Stimulated activated CD8-positive, alpha-beta memory T cell treated with anti-CD3 and anti-CD28 coated beads, Interleukin-12 subunit alpha, Interleukin-12 subunit beta, amount 100 ng/mL, for 24 hours (primary cell): ENCODE results near the gene IRF2.
"Not testable (repeated sequence)": the region's sequence is repeated elsewhere in the genome, so short reads cannot be mapped to it uniquely, and the experiment has no call there.

Experiments
- DNase-seq: peaks from one replicate; pipeline ENCODE4 v3.0.0-alpha.2; 2020; ENCODE audit errors: extremely low read depth

The IRF2 gene

DNA sequence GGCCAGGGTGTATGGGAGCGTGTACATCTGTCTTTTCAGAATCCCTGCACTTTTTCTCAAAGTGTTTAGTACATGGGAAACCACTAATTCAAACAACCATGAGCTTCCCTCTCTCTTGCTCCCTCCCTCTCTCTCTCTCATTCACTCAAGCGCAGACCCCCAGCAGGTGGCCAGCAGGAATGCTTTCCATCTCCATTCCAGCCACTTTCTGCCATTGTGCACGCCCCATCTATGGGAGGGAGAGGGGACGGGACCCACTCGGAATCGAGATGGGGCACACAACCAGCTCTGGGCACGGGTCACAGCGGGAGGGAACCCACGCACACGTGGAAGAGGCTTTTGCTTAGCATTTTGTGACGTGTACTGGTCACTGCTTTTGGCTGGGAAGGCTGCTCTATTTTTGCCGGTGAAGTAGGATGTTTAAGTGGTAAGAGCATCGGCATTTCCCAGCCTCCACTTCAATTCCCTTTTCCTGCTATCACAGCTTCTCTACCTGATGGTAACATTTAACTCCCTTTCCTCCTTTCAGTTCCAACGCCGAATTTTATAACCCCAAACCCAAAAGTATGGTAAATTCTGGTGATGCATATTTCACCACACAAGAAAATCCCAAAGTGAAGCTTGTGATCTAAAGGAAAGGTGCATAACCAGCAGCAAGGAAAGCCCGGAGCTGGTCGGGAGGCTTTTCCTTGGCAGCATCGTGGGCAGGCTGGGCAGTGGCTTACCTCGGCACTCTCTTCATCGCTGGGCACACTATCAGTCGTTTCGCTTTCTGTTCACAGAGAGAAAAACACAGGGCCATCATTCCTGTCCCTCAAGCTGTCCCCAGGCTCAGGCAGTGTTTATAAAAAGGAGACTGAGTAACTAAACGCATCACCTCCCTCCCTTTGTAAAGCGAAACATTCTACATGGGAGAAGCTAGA lies 84.1 kb downstream of the IRF2 start:
- DNase-seq = no peak

- no peak for DNase-seq
Observed at GRCh38 chr4:184388106-184388505, 86.2 kb downstream of the IRF2 start.

DNA sequence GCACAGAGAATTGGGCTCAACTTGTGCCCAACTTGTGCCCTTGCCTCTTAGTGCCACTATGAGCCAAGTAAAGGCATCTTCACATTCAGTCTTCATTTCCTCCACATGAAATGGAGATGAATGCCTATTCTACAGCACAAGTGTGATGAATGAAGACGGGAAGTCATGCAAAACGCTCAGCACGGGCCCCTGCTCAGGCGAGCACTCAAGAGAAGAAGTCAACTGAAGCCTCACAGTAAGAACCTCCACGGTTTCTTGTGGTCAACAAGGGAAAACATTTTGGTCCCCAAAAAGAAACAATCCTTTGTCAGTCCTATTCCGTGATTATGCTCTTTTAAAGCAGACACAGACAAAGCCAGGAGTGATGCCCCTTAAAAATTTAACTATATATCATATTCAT lies 87.0 kb downstream of the IRF2 start:
- DNase-seq = no peak

GRCh38 chr4:184386271-184386781 lies 88.0 kb downstream of the IRF2 start:
- no peak for DNase-seq

DNA sequence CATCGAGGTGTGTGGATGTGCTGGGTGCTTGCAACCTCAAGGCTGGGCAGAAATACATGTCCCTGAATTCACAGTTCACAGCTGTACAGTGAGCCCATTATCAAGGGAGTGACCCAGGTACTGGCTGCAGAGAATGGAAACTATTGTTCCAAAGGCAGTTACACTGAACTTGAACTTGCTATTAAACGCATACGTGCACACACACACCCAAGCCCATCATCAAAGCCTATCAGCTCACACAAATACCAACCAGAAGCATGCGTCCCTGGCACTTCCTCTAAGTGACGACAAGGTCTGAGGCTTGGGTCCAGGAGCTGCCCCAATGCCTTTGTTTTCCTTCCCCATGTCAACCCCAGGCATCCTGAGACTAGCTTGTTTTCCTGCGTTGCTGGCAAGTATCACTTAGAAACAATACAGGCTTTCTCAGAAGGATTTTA lies 88.6 kb downstream of the IRF2 start:
- DNase-seq = no peak

DNA sequence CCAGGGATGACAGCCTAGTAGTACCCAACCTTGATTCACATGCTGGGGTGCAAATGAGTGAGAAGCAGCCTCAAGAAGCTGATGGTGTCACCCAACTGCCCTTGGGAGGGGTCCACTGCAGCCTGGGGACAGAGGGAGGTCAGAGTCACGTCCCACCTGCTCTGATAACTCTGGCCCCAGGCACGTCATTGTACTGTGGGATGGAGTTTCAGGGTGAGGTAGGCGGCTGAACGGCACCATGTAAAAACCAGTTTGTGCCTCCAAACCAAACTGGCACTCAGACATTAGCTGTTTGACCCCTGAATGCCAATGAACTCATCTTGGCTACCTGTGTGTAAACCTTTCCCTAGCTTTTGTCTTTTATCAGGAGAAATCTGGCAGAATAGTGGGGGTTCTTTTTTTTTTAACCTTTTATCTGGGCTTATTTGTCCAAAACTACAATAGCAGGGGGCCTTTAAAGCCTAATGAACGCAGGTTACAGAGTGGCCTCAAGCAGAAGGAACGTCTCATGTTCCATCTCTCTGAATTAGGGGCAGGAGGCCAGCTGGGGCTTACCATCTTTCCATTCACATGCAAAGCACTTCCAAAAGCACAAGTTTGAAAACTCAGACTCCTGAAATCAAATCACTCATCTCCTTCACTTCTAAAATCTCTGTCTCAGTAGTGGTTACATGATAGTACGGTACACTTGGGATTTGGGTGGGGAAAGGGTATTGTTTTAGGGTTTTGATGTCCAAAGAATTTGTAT lies 89.4 kb downstream of the IRF2 start:
- no peak for DNase-seq

GRCh38 chr4:184384056-184384809 lies 90.1 kb downstream of the IRF2 start:
- no peak for DNase-seq

GRCh38 chr4:184383497-184384055 lies 90.8 kb downstream of the IRF2 start:
- no peak for DNase-seq

- DNase-seq = no peak
Observed at GRCh38 chr4:184382189-184382846, 92.0 kb downstream of the IRF2 start.

DNA sequence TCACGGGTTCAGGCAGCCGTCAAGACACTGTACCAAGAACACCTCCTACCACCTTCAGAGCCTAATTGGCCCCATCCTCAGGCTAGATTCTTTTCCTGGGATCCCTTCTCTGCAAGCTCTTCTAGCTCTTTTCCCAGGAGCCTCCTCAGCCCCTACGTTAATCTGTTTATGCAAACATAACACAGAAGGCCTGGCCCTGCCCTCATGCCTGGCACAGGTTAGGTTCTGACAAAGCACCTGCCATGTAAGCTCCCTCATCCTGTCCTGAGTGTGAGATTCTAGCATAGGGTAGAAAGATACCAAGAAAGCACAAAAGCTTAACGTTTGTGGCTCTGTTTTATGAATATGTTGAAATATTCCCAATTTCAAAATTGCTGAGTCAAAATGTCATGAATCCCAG lies 93.6 kb downstream of the IRF2 start:
- no peak for DNase-seq

- DNase-seq = not testable (repeated sequence)
Observed at GRCh38 chr4:184380214-184380613, 94.1 kb downstream of the IRF2 start.

GRCh38 chr4:184376923-184377322 lies 97.4 kb downstream of the IRF2 start:
- DNase-seq = no peak

GRCh38 chr4:184376126-184376838 lies 98.1 kb downstream of the IRF2 start:
- DNase-seq = no peak

- DNase-seq = not testable (repeated sequence)
Observed at GRCh38 chr4:184375623-184376022, 98.7 kb downstream of the IRF2 start.

DNA sequence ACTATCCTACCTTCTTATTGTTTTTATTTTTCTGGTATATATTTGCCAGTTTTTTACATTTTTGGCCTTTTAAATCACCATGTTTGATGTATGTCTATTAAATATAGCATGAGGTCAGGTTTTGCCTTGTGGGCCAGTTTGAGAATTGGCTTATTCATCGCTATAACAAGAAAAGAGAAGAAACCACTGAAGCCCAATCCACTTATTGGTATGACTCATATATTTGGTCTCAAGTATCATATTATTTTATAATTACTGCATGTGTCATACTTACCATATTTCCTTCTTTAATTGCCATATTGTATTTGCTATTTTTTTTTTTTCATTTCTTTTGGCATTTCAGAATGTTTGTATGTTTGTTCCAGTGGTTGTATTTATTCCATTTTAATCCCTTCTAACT lies 99.3 kb downstream of the IRF2 start:
- no peak for DNase-seq

- DNase-seq = no peak
Observed at GRCh38 chr4:184373886-184374405, 100.4 kb downstream of the IRF2 start.

GRCh38 chr4:184371390-184371787 lies 103.0 kb downstream of the IRF2 start:
- DNase-seq = no peak

DNA sequence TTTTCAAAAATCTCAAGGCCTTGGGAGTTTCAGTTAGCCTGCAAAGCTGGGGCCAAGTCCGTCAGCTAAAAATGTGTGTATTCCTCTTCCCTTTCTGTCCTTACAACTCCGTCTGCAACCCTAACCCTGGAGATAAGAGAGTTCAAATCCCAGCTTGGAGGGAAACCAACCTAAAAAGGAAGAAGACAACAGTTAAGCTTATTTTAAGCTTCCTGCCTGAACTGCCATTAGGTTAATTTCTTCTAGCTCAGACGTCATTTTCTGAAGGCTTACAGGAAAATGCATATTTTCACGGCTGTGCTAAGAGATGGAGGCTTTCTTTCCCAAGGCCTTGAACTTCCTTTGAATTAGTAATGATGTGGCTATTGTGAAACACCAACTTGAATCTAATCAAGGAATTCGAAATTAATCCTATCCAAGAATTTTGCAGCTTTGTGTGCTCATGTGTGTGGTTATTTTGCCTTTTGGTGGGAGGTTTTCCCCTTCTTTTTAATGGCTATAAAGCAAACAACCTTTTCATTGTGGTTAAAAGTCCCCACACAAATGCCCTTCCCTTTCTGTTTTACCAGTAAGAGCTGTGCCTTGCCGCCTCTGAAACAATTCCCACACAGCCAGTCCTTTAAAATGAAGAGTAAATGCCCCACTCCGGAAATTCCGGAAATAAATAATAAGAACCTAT lies 103.5 kb downstream of the IRF2 start:
- no peak for DNase-seq

GRCh38 chr4:184369871-184370270 lies 104.5 kb downstream of the IRF2 start:
- DNase-seq = no peak

DNA sequence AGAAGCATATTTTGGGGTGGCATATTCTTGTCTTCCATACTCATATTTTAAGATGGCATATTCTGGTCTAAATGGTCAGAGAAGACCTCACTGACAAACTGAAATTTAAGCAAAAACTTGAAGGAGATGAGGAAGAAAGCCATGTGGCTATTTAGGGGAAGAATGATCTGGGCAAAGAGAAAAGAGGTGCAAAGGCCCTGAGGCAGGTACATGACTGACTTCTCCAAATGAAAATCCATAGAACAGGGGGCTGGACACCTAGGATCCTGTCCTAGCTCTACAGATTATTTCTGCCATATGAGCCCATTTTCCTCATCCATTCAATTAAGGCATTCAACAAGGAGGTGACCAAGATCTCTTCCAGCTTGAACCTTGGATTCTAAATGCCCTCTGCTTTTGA lies 105.6 kb downstream of the IRF2 start:
- no peak for DNase-seq
